Measurements from ENCODE around the gene LRRC17. TPM values are rescaled to one million over a fixed set of nuclear protein-coding genes. Genes with fewer than 3 reads are reported as not detected.

The LRRC17 gene
- total RNA-seq, 2 donors from 2014 or later: 1.0 to 9.8 TPM

- no peak for TF ChIP-seq POLR2A (IDR thresholded peaks at IDR 0.05)
- TF ChIP-seq CTCF (IDR thresholded peaks at IDR 0.05): no peak
- TF ChIP-seq POLR2AphosphoS5 (IDR thresholded peaks at IDR 0.05): no peak
- Histone ChIP-seq H3K4me1 (replicated peaks) (peaks cover 12% of the 10 kb centered on the region), H3K27me3 (replicated peaks; ENCODE audit: insufficient read depth) (no peaks in the 10 kb centered on the region), H3K4me3 (no peak overlapping the region), H3K9me3 (no peaks in the 10 kb centered on the region), H3K36me3 (no peaks in the 10 kb centered on the region), H3K27ac (peak overlapping the region; percentile 2 to 82)
- intact Hi-C loops (cut with DNase I): loop anchor here (10.0 kb wide), 1 partner anchor 58 kb away; no protein-coding TSS in a partner anchor
- no peak for DNase-seq (ENCODE audit: low spot score)
- 72% methylated on average over 5 of the region's 5 CpGs for WGBS
Measured at GRCh38 chr7:102992509-102992937, 79.7 kb downstream of the LRRC17 start.

- no peak overlapping the region for H3K4me3 ChIP-seq
- peaks cover 12% of the 10 kb centered on the region for H3K4me1 ChIP-seq (replicated peaks)
- TF ChIP-seq POLR2A (IDR thresholded peaks at IDR 0.05): no peak
- peak; percentile 56 for TF ChIP-seq POLR2AphosphoS5 (IDR thresholded peaks at IDR 0.05)
- no peaks in the 10 kb centered on the region for H3K36me3 ChIP-seq
- intact Hi-C loops (cut with DNase I): loop anchor here (10.0 kb wide), 1 partner anchor 58 kb away; no protein-coding TSS in a partner anchor
- no peaks in the 10 kb centered on the region for H3K27me3 ChIP-seq (replicated peaks; ENCODE audit: insufficient read depth)
- peak overlapping the region; percentile 2 to 82 for H3K27ac ChIP-seq
- WGBS: 3% methylated on average over 2 of the region's 2 CpGs
- DNase-seq (ENCODE audit: low spot score): no peak
- no peaks in the 10 kb centered on the region for H3K9me3 ChIP-seq
Measured at GRCh38 chr7:102992938-102993717, 80.3 kb downstream of the LRRC17 start.

- DNase-seq (ENCODE audit: low spot score): no peak
- intact Hi-C loops (cut with DNase I): loop anchor here (10.0 kb wide), 1 partner anchor 59 kb away; no protein-coding TSS in a partner anchor
- Histone ChIP-seq H3K36me3 (no peaks in the 10 kb centered on the region), H3K9me3 (no peaks in the 10 kb centered on the region), H3K27me3 (replicated peaks; ENCODE audit: insufficient read depth) (no peaks in the 10 kb centered on the region), H3K27ac (peak overlapping the region; percentile 2 to 82), H3K4me1 (replicated peaks) (peaks cover 12% of the 10 kb centered on the region), H3K4me3 (no peak overlapping the region)
- TF ChIP-seq POLR2AphosphoS5 (IDR thresholded peaks at IDR 0.05) (no peak), POLR2A (IDR thresholded peaks at IDR 0.05) (no peak), CTCF (IDR thresholded peaks at IDR 0.05) (no peak)
- 2% methylated on average over 1 of the region's 1 CpG for WGBS
Measured at GRCh38 chr7:102993718-102994029, 80.9 kb downstream of the LRRC17 start.

- WGBS: 86% methylated on average over 3 of the region's 3 CpGs
- Histone ChIP-seq H3K27me3 (replicated peaks; ENCODE audit: insufficient read depth) (no peaks in the 10 kb centered on the region), H3K4me1 (replicated peaks) (peaks cover 12% of the 10 kb centered on the region), H3K9me3 (no peaks in the 10 kb centered on the region), H3K36me3 (no peaks in the 10 kb centered on the region), H3K27ac (no peak overlapping the region), H3K4me3 (no peak overlapping the region)
- intact Hi-C loops (cut with DNase I): loop anchor here (10.0 kb wide), 1 partner anchor 60 kb away; no protein-coding TSS in a partner anchor
- no peak for DNase-seq (ENCODE audit: low spot score)
- no peak for TF ChIP-seq CTCF (IDR thresholded peaks at IDR 0.05)
- TF ChIP-seq POLR2A (IDR thresholded peaks at IDR 0.05): no peak
- TF ChIP-seq POLR2AphosphoS5 (IDR thresholded peaks at IDR 0.05): no peak
Measured at GRCh38 chr7:102994567-102994966, 81.8 kb downstream of the LRRC17 start.

Other genes with a start within 250 kb of the LRRC17 start
- 1 to 10 TPM in 1 of 2 donors, under 1 TPM in 1; 0.18 to 6.6 TPM for gene POLR2J2, start 241.3 kb upstream of the LRRC17 start, total RNA-seq
- gene FAM185A, start 164.0 kb upstream of the LRRC17 start, total RNA-seq: 10 to 100 TPM; 15.2 to 16.5 TPM
- gene FBXL13, start 161.8 kb downstream of the LRRC17 start, total RNA-seq: 1 to 10 TPM; 2.6 to 5.4 TPM
- gene ARMC10, start 162.1 kb downstream of the LRRC17 start, total RNA-seq: 10 to 100 TPM; 50.6 to 59.6 TPM
- 10 to 100 TPM; 18.1 to 24.4 TPM for gene NAPEPLD, start 236.1 kb downstream of the LRRC17 start, total RNA-seq

Measured in prostate gland (tissue), 2 donors.